Glutamatergic neuron (in vitro differentiated cells): ENCODE data around the gene CACNA1I. TPM values are rescaled to one million over a fixed set of nuclear protein-coding genes. Genes with fewer than 3 reads are reported as not detected.

Experiments used
- DNase-seq: peaks from one replicate; pipeline ENCODE4 v3.0.0; 2022
- H3K27ac Mint-ChIP-seq: one replicate; pipeline ENCODE4 v1.8.0; 2020; ENCODE audit warnings: mild to moderate bottlenecking, mixed read lengths, inconsistent platforms; ENCODE audit not compliant: unreplicated experiment
- H3K27me3 Mint-ChIP-seq: one replicate; pipeline ENCODE4 v1.8.0; 2020; ENCODE audit warnings: mild to moderate bottlenecking, moderate library complexity, mixed read lengths, inconsistent platforms; ENCODE audit not compliant: unreplicated experiment
- H3K36me3 Mint-ChIP-seq: one replicate; pipeline ENCODE4 v1.8.0; 2020; ENCODE audit warnings: mild to moderate bottlenecking, mixed read lengths, inconsistent platforms; ENCODE audit not compliant: unreplicated experiment
- H3K4me1 Mint-ChIP-seq: one replicate; pipeline ENCODE4 v1.8.0; 2020; ENCODE audit warnings: mild to moderate bottlenecking, low read depth, mixed read lengths, inconsistent platforms; ENCODE audit not compliant: unreplicated experiment
- H3K4me3 Mint-ChIP-seq: one replicate; pipeline ENCODE4 v1.8.0; 2020; ENCODE audit warnings: mild to moderate bottlenecking, mixed read lengths, inconsistent platforms; ENCODE audit not compliant: unreplicated experiment
- H3K9me3 Mint-ChIP-seq: one replicate; pipeline ENCODE4 v1.8.0; 2020; ENCODE audit warnings: mild to moderate bottlenecking, moderate library complexity, mixed read lengths, inconsistent platforms; ENCODE audit not compliant: unreplicated experiment
- CTCF ChIP-seq: fragments of 200-600 bp; sonication (generic); IDR thresholded peaks from one replicate; pipeline ENCODE4 v1.5.0; 2021; ENCODE audit not compliant: partially characterized antibody, unreplicated experiment
- total RNA-seq: library from RNA; stranded (reverse); fragmentation: NEBNext Ultra II Directional; extraction: Animal tissue kit (Norgen Biotek cat#: 25700); gene quantifications from one replicate; pipeline ENCODE4 v1.2.1, GENCODE V29; 2021; ENCODE audit not compliant: unreplicated experiment

The CACNA1I gene
- total RNA-seq, 1 donor from 2014 or later = 0.12 TPM

GRCh38 chr22:39724857-39725256 lies 154.3 kb downstream of the CACNA1I start:
- Mint-ChIP-seq H3K27ac (no peak overlapping the region), H3K36me3 (no peaks in the 10 kb centered on the region), H3K4me3 (no peak overlapping the region), H3K27me3 (no peaks in the 10 kb centered on the region), H3K4me1 (no peaks in the 10 kb centered on the region), H3K9me3 (no peaks in the 10 kb centered on the region)
- no peak for DNase-seq
- TF ChIP-seq CTCF = no peak

DNA sequence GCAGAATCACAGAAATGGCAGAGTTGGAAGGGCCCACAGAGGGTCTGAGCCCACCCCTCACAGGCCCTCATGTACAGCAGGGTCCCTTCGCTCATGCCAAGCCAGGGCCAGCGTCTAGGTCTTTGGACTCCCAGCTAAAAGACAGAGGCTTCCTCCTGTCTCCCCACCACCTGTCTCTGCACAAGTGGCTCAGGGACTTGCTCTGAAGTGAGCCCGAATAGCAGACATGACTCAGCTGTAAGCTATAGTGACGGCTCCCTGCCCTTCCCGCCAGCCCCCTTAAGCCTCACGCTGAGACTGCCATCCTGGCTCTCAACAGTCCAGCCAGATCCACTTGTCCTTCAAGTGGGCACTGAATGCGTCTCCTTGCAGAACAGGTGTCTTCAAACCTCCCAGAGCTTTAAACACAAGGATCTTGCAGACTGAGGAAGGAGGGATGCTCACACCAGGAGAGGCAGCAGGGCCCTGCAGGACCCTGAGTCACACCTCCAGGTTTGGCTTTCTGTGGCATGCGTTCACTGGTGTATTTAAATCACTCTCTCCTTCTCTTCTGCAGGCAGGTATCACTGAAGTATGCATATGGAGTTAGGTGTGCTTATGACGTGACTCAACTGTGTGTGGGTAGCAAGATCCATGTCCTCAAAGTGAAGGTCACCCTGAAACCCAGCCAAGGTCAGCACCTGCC lies 154.9 kb downstream of the CACNA1I start:
- Mint-ChIP-seq H3K36me3 (no peaks in the 10 kb centered on the region), H3K4me1 (no peaks in the 10 kb centered on the region), H3K27me3 (no peaks in the 10 kb centered on the region), H3K27ac (no peak overlapping the region), H3K4me3 (no peak overlapping the region), H3K9me3 (no peaks in the 10 kb centered on the region)
- no peak for TF ChIP-seq CTCF
- DNase-seq = no peak

DNA sequence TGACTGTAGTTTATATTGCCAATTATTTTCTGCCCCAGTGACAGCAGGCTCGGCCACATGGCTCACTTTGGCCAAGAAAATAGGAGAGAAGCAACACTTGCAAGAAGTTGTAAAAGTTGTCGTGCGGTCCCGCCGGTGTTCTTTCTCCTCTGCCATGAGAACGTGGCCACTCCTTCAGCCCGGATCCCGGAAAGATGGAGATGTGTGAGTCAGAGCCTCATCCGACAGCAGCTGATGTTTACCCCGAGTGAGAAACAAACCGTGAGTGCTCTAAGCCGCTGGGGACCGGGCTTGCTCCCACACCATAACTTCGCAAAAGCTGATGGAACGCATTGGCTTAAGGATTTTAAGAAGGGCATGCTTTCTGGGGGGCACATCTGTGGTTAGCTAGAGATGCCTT lies 157.0 kb downstream of the CACNA1I start:
- Mint-ChIP-seq H3K4me3 (no peak overlapping the region), H3K9me3 (no peaks in the 10 kb centered on the region), H3K36me3 (no peaks in the 10 kb centered on the region), H3K27ac (no peak overlapping the region), H3K27me3 (no peaks in the 10 kb centered on the region), H3K4me1 (peaks cover 4% of the 10 kb centered on the region)
- TF ChIP-seq CTCF = no peak
- no peak for DNase-seq

- Mint-ChIP-seq H3K27me3 (no peaks in the 10 kb centered on the region), H3K36me3 (no peaks in the 10 kb centered on the region), H3K9me3 (no peaks in the 10 kb centered on the region), H3K4me1 (peaks cover 8% of the 10 kb centered on the region), H3K27ac (no peak overlapping the region), H3K4me3 (no peak overlapping the region)
- DNase-seq = no peak
- no peak for TF ChIP-seq CTCF
Measured at GRCh38 chr22:39728236-39728860, 157.8 kb downstream of the CACNA1I start.
